GOT3 (cell line): Measurements from ENCODE around the gene FABP1.

Experiments used
- DNase-seq: peaks from one replicate; lab custom pipeline; 2025; ENCODE audit warnings: mixed read lengths; lab: John Stamatoyannopoulos, UW

Gene FABP1

DNA sequence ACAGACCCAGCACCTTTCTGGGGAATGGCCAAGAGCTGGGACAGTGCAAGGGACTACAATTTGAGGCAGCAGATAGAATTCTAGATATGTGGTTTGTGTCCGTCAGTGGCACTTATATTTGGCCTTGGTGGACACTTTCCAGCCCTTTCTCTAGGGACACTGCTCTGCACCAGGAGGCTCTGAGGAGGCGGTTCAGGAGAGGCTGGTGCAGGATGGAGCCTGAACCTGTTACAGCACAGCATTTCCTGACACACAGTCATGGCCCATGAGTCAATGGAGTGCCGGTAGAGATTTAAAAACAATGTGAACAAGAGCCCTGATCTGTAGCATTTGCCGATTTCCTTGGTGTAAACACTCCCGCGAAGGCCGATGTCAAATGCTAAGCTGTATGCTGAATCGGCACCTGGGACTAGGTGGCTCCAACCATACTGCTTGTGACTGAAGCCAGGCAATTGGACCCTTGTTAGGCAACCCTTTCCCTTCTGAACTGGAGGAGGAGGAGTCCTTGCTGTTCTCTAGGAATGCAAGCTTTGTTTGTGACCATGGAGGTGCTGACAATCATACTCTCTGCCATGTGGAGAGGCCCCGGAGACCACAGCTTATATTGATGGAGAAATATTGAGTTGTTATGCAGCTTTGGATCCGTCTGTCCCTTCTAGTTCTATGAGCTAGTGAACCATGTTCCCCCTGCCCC, 11.9 kb downstream of the FABP1 start:
- no peak for DNase-seq

DNA sequence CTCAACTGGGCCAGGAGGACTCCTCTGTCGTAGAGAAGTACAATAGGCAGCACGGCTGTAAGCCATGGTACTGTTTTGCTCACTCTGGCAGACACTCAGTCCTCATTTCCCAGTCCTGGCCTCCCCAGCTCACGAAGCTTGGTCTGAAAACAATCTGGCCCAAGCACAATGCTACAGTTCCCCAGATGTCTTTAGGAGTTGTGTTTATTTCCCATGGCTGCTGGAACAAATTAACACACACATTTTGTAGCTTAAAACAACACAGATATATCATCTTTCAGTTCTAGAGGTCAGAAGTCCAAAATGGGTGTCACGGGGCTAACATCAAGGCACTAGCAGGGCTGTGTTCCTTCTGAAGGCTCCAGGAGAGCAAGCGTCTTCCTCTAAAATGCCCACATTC, 13.0 kb downstream of the FABP1 start:
- no peak for DNase-seq

DNA sequence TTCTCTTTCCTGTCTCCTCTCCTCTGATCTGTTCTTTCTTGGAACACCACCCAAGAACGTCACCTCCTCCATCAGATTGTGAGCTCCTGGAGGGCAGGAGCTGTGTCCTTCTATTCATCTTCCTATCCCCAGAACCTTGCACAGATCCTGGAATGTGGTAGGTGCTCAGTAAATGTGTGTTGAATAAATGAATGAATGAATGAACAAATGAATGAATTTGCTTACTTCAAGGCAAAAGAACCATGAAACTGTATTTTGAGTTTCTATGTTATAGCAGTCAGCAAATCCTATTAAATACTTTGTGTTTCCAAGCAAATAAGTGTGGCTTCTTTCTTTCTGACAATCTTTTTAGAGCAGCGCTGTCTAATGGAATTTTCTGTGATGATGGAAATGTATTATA, 14.8 kb downstream of the FABP1 start:
- DNase-seq = no peak

DNA sequence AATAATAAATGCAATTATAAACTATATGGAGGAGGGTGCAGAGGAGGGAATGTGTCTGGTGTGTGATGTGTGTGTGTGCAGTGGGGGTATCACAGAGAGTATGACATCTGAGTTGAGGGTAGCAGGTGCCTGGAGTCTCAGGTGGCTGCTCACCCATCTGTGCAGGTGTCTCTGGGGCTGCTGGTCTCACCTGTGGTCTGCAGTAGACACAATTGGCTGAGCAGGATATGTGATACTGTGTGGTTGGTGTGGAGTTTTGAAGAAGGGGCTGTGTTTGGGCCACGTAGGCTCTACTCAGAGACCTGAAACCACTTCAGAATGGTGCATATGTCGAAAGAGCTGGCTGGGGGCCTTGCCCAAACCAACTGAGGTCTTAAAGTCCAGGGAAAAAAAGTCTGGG, 17.0 kb downstream of the FABP1 start:
- no peak for DNase-seq

DNA sequence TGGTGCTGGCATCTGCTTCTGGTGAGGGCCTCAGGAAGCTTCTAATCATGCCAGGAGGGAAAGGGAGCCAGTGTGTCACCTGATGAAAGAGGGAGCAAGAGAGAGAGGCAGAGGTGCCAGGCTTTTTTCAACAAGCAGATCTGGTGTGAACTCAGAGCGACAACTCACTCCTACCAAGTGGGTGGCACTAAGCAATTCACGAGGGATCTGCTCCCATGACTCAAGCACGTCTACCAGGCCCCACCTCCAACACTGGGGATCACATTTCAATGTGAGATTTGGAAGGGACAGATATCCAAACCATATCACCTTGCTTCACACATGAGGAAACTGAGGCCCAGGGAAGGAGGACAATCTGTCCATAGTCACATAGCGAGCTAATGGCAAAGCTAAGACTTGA, 19.1 kb downstream of the FABP1 start:
- no peak for DNase-seq

DNA sequence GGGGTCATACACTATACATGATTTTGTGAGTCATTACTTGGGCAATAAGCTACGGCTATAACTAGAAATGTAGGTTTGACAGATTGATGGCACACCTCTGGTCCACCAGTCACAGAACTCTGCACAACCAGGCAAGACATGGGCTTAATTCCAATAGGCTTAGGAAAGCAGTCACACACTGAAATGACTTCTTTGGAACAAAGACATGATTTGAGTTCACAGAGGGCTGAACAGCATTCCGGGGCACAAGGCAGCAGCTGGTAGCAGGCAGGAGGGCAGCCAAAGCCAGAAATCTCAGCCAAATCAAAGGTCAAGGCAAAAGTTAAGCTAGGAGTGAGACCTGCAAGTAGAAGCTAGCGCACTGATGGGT, 27.4 kb downstream of the FABP1 start:
- no peak for DNase-seq

DNA sequence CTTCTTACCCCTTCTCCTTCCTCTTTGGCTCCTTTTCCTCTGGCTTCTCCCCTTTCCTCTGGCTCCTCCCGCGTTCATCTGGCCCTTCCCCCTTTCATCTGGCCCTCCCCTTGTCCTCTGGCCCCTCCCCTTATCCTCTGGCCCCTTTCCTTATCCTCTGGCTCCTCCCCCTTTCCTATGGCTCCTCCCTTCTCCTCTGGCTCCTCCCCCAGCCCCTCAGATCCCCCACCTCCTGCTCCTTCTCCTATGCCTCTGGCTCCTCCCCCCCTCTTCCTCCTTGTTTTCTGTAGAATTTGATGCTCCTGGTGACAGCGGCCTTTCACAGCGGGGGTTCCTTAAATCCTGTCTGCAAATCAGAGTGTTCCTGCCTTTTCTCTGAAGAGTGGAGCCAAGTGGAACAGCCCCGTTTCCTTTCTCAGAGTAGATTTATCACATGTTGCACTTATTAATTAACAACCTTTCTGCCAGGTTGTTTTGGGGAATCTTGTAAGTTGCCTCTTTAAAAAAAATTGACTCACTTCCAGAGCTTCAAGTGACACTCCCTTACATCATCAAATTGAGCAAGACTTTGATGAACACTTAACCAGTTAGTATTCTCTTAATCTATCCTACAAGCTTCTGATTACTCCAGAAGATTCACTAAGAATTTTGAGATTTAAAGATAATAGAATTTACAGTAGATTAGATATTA, 27.9 kb downstream of the FABP1 start:
- DNase-seq = no peak

DNA sequence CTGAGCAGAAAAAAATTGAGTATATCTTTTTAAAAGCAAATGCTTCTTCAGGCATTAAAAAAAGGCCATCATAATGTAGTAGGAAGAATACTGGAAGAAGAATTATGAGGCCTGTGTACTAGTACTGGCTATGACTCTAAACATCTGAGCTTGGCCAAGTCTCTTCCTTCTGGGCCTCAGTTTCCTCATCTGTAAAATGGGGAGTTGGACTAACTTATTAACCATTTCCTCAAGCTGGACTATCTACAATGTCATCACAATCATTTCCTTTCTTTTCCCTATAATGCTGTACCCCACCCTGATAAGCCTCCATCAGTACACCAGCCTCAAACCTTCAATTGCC, 29.3 kb downstream of the FABP1 start:
- DNase-seq = no peak

DNA sequence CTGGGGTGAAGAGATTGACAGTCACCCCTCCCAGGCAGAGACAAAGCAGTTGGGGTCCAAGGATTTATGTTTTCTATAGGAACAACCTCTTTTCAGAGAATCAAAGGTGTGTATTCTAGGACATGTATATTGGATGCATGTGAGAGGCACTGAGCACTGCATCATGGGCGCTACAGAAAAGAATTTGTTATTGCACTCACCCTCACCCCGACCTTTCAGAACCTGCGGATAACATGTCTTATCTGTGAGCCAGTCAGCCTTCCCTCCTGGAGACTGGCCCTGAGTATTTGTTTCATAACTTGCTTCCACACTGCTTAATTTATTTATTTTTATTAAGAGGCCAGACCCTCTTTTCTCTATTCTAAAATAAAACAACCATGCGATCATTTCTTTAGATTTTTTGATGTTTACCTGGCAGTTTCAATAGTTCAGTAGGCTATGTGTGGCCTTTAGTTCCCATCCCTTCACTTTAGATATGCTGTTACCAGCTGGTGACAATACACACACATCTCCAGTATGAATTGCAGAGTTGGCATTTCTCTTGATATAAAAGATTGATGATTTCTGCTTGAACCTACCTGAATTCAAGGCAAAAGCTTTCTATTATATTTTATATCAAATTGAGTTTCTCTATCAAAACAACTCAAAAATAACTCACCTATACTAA, 29.8 kb downstream of the FABP1 start:
- DNase-seq = no peak

DNA sequence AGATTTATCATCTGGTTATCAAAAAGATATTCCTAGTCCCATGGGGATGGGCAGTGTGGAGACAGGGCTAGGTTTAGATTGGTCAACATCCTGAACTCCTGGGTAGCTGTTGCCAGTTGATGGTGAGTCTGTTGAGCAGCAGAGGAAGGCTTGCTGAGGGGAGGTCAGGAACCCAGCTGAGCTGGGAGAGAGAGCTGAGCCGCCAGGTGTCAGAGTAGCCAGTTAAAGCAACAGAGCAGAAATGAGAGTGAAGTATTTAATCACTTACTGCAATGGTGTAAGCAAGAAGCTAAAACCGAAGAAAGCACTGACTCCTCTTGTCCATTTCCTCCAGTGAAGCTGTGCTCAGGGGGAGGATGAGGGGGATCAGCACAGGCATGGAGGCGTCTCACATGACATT, 30.7 kb downstream of the FABP1 start:
- no peak for DNase-seq

DNA sequence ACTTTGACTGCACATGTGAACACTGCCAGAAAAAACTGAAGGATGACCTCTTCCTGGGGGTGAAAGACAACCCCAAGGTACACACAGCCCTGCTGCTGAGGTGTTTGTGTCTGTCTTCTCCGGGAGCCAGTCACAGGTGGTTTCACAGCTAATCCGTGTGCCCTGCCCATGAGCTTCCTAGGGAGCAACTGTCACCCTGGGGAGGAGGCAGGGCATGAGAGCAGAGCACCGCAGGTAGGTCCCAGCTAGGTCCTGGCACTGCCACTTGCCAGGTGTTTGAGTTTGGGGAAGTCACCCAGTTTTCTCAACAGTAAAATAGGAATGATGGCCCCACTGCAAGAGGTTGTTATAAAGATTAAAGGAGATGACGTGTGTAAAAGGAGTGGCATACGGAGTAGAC, 31.2 kb downstream of the FABP1 start:
- DNase-seq = no peak

DNA sequence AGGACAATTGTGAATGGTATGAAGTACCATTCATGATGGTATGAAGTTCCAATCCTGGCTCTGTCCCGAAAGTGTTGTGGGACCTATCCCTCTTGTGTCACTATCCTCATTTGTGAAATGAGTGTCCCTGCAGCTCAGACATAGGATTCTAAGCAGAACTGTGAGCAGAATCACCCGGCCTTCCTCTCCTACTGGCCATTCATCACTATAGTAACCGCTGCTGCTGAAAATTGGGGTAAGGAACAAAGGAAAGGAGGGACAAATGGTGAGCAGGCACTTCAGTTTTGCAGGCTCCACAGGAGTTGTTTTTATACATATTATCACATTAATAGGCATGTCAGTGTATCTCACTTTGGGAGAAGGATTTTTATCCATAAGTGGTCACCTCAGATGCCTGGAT, 32.8 kb downstream of the FABP1 start:
- no peak for DNase-seq

DNA sequence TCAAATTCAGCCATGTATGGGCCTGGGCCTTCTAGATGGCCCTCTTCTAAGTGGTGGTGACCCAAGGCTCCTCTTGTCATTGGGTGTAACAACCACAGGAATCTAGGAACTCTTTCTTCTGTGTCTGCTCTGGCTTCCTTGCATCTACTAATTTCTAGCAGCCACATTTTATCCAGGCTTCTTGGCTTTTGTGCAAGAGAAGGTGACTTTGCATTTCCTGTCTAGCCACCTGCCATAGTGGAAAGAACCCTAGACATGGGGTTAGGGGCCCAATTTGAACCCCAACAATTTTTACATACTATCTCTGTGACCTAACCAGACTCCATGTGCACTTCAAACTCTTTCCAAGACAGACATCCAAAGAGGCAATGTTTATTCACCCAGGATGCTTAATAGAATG, 35.1 kb downstream of the FABP1 start:
- no peak for DNase-seq

DNA sequence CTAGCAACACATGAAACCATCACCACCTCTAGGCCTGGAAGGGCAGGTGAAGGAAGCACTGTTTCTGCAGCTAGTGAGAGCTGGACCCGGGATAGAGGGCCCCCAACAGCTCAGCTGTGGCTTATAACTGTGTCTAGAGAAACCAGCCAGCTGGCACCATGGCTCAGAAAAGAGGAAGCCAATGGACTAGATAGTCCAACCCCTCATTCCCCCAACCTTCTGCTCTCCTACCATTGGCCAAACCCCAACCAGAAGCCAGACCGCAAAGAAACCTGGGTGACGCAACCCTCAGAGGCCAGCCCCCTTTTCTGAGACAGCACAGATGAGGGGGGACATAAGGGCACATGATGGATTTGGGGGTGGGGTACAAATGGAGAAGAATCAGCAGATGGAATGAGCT, 35.9 kb downstream of the FABP1 start:
- no peak for DNase-seq

DNA sequence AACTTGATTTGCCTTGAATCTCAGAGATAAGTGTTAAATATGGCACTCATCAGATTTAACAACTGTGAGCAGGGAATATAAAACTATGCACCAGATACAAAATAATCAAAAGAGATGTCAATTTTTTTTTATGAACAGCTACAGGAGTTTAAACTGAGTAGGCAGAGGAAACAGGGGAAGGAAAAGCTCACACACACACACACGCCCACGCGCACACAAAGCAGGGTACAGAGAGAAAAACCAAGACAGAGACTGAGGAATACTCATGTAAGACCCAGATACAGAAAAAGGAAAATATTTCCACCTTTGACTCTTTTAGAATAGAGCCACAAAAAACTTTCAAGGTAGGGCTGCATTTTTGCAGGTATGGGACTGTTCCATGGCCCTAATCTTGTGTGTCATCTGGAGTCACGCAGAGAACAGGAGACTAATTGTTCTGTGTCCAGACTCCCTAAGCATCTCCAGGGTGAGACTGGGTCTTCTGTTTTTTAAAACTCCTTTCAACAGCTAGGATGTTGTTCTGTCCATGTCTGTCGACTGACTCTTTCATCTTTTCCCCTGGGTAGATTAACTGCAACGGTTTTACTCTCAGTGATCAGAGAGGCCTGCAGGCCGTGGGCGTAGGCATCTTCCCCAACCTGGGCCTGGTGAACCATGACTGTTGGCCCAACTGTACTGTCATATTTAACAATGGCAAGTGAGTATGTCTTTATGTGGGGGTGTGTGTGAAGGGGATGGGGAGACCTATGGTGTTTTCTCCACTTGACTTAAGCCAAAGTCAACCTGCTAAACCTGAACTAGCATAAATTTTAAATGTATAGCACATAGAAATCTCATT, 37.2 kb downstream of the FABP1 start:
- no peak for DNase-seq

DNA sequence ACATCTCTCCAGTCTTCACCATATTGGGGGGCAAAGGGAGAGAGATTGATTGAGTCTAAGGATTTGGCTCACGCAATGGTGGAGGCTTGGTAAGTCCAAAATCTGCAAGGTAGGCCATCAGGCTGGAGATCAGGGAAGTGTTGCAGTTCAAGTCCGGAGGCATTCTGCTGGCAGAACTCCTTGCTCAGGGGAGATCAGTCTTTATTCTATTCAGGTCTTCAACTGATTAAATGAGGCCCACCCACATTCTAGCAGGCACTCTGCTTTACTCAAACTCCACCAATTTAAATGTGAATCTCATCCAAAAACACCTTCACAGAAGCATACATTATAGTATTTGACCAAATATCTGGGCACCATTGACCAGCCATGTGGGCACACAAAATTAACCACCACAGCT, 38.9 kb downstream of the FABP1 start:
- no peak for DNase-seq

DNA sequence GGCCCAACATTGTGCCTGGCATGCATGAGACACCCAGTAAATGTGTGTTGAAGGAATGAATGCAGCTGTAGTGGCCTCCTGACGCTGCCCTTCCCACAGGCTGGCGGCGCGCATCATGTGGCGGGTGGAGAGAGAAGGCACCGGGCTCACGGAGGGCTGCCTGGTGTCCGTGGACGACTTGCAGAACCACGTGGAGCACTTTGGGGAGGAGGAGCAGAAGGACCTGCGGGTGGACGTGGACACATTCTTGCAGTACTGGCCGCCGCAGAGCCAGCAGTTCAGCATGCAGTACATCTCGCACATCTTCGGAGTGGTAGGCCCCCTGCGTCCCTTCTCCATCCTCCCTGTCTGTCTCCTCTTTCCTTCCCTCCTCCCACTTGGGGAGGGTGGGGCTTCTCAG, 40.1 kb downstream of the FABP1 start:
- no peak for DNase-seq

DNA sequence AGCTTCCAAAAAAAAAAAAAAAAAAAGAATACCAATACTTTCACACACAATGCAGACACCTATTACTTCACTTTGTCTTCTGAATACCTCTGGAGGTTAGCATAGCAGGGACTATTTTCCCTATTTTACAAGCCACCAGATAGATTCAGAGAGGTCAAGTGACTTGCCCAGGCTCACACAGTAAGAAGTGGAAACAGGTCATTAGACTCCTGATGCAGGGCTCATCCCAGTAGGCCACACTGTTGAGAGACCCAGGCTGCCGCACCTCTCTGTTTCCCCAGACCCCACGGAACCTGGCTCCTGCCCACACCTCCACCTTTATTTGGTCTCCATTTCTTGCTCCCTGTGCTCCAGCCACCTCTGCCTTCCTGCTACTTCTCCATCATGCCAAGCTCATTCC, 40.8 kb downstream of the FABP1 start:
- no peak for DNase-seq

DNA sequence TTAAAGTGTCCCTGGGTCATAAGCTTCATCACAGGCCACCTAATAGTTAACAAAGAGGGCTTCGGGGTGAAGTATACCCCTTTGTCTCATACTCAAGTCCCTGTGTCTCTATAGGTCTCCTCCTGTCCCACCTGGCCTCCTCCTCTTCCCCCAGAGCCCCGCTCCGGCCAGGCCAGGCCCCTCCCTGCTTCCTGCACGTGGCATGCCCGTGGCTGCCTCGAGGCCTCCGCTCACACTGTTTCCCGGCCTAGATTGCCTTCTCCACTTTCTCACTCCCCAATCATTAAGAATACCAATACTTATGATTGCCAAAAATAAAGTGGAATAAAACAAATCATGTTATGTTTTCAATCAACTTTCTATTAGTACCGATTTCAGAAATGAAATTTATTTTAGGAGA, 41.5 kb downstream of the FABP1 start:
- DNase-seq = no peak

DNA sequence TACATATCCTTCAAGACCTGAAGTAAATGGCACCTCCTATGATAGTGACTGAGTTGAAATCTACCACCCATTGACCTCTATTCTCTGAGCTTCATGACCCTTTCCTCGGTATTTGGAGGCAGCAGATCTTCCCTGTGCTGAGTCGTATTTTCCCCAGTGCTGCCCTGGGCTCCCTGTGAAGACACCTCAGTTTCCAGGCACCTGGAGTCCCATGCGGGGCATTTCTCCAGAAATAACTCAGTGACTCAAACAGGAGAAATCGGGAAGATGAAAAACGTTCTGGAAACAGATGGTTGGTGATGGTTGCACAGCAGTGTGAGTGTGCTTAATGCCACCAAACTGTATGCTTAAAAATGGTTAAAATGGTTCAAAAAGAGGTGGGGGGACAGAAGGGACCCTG, 42.3 kb downstream of the FABP1 start:
- DNase-seq = no peak

DNA sequence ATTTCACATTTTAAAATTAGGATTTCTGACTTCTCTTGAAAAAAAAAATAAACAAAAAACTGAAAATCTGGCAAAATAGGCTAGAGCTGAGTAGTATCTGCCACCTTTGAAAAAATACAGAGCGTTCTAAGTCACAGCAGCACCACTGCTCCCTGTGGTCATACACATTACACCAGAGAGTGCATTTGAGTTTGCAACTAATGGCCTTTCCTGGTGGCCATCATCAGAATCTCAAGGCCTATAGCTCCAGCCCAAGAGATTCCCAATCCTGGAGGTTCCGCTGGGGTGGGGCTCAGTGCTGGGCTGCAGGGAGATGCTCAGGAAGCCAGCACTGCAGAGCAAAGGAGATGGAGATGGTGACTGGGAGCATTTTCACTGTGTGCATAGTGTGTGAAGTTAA, 42.8 kb downstream of the FABP1 start:
- DNase-seq = no peak

DNA sequence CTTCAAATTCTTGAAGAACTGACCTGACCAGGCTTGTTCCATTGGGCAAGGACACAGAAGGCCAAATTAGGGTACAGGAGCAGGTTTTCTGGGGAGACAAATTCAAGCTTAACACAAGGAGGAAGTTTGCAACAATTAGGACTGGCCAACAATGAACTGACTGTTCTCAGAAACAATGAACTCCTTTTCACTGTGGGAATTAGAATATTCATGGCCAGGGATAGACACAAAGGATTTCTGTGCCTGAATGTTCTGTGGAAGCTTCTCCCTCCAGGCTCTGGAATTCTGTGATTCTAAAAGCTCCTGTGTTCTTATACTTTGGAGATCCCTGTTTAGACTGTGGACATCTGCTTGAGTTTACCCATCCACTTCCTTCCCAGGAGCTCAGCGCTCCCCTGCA, 45.1 kb downstream of the FABP1 start:
- DNase-seq = no peak
